Progenitor cell of endocrine pancreas (in vitro differentiated cells): ENCODE measurements around the gene MRPL21. TPM values are rescaled to one million over a fixed set of nuclear protein-coding genes. Genes with fewer than 3 reads are reported as not detected.

ENCODE experiments used
- DNase-seq: peaks from one replicate; pipeline ENCODE4 v3.0.0; 2021; ENCODE audit warnings: low spot score; ENCODE audit not compliant: unreplicated experiment
- H3K27ac Mint-ChIP-seq: 2 replicates; pipeline ENCODE4 v1.8.0; 2021; ENCODE audit warnings: mild to moderate bottlenecking, moderate library complexity, mixed read lengths
- H3K27me3 Mint-ChIP-seq: 2 replicates; pipeline ENCODE4 v1.8.0; 2021; ENCODE audit warnings: mixed read lengths
- H3K36me3 Mint-ChIP-seq: 2 replicates; pipeline ENCODE4 v1.8.0; 2022; ENCODE audit warnings: mixed read lengths; ENCODE audit not compliant: insufficient read depth
- H3K4me1 Mint-ChIP-seq: 2 replicates; pipeline ENCODE4 v1.8.0; 2021; ENCODE audit warnings: low read depth, mixed read lengths
- H3K4me3 Mint-ChIP-seq: 2 replicates; pipeline ENCODE4 v1.8.0; 2021; ENCODE audit warnings: low read depth, mild to moderate bottlenecking, moderate library complexity, mixed read lengths
- H3K9me3 Mint-ChIP-seq: 2 replicates; pipeline ENCODE4 v1.8.0; 2021; ENCODE audit warnings: low read depth, mixed read lengths
- CTCF ChIP-seq: fragments of 200-600 bp; sonication (generic); IDR thresholded peaks from one replicate; pipeline ENCODE4 v1.5.0; 2021; ENCODE audit warnings: antibody characterized with exemption, mild to moderate bottlenecking; ENCODE audit not compliant: unreplicated experiment
- total RNA-seq: library from RNA; stranded (reverse); gene quantifications from 2 replicates; pipeline ENCODE4 v1.2.1, GENCODE V29; 2021

Gene MRPL21
- total RNA-seq, 1 donor from 2014 or later, result 54.0 TPM

GRCh38 chr11:68842427-68843051, 61.1 kb downstream of the MRPL21 start:
- Mint-ChIP-seq H3K36me3 (no peaks in the 10 kb centered on the region), H3K4me3 (no peak overlapping the region)
- no peak for DNase-seq

GRCh38 chr11:68841718-68842426, 61.8 kb downstream of the MRPL21 start, which contains the start of gene CPT1A:
TSS of gene CPT1A (minus strand) at chr11:68841916. CDS start at chr11:68815474, 26,442 bp downstream.
- DNase-seq, result peak; percentile 40
- H3K27me3 Mint-ChIP-seq, result peaks cover 59% of the 10 kb centered on the region
- no peak for TF ChIP-seq CTCF
- H3K4me1 Mint-ChIP-seq, result peaks cover 24% of the 10 kb centered on the region
- H3K36me3 Mint-ChIP-seq, result no peaks in the 10 kb centered on the region
- H3K27ac Mint-ChIP-seq, result no peak within 1 kb of the TSS
- H3K9me3 Mint-ChIP-seq, result no peaks in the 10 kb centered on the region
- no peak within 1 kb of the TSS for H3K4me3 Mint-ChIP-seq

More at GRCh38 chr11:68842427-68843051, 61.1 kb downstream of the MRPL21 start:
- H3K27me3 Mint-ChIP-seq, result peaks cover 65% of the 10 kb centered on the region
- no peaks in the 10 kb centered on the region for H3K9me3 Mint-ChIP-seq
- H3K27ac Mint-ChIP-seq, result no peak overlapping the region
- TF ChIP-seq CTCF, result no peak
- H3K4me1 Mint-ChIP-seq, result peaks cover 24% of the 10 kb centered on the region

Other genes starting within 250 kb of the MRPL21 start
- 1.5 and 2.2 TPM in 2 replicates for gene GAL, start 219.3 kb downstream of the MRPL21 start, total RNA-seq
- gene TESMIN, start 152.3 kb downstream of the MRPL21 start, total RNA-seq, result 24.2 and 26.6 TPM in 2 replicates
- 3.8 and 5.7 TPM in 2 replicates for gene CPT1A, start 61.9 kb downstream of the MRPL21 start, total RNA-seq
- 30.6 and 30.8 TPM in 2 replicates for gene IGHMBP2, start 59 bp upstream of the MRPL21 start, total RNA-seq
- not detected in 2 replicates for gene MRGPRD, start 77.2 kb upstream of the MRPL21 start, total RNA-seq
- 0.24 and 0.41 TPM in 2 replicates for gene MRGPRF, start 109.4 kb upstream of the MRPL21 start, total RNA-seq
- 19.7 and 20.9 TPM in 2 replicates for gene TPCN2, start 145.1 kb upstream of the MRPL21 start, total RNA-seq